Activated gamma-delta T cell treated with anti-CD3 and anti-CD28 coated beads, Interleukin-2, amount 50 U/mL, for 16 hours (primary cell): ENCODE measurements around the gene PLEKHM1.
A peak's percentile ranks its signal among the peaks of the same experiment; 100 is the strongest.
"Not testable (repeated sequence)": the region's sequence is repeated elsewhere in the genome, so short reads cannot be mapped to it uniquely, and the experiment has no call there.

Experiments
- DNase-seq: peaks from one replicate; pipeline ENCODE4 v3.0.0-alpha.2; 2020; ENCODE audit warnings: low read depth

The PLEKHM1 gene

GRCh38 chr17:45490615-45491433 lies at the start of gene PLEKHM1:
Gene PLEKHM1 (minus strand): TSS chr17:45490721. CDS start chr17:45482484, 8,237 bp downstream.
- DNase-seq, result peak; percentile 75

GRCh38 chr17:45538168-45538567 lies 47.6 kb upstream of the PLEKHM1 start:
- DNase-seq, result not testable (repeated sequence)

- DNase-seq, result not testable (repeated sequence)
Measured at GRCh38 chr17:45506072-45506471, 15.6 kb upstream of the PLEKHM1 start.

- DNase-seq, result not testable (repeated sequence)
Measured at GRCh38 chr17:45505183-45505582, 14.7 kb upstream of the PLEKHM1 start.

GRCh38 chr17:45501092-45501707 lies 10.7 kb upstream of the PLEKHM1 start:
- not testable (repeated sequence) for DNase-seq

- DNase-seq, result not testable (repeated sequence)
Measured at GRCh38 chr17:45500478-45500877, 10.0 kb upstream of the PLEKHM1 start.

- DNase-seq, result not testable (repeated sequence)
Measured at GRCh38 chr17:45499208-45499607, 8.7 kb upstream of the PLEKHM1 start.

GRCh38 chr17:45498377-45498776 lies 7.9 kb upstream of the PLEKHM1 start:
- DNase-seq, result not testable (repeated sequence)

- not testable (repeated sequence) for DNase-seq
Measured at GRCh38 chr17:45497449-45497848, 6.9 kb upstream of the PLEKHM1 start.

- DNase-seq, result not testable (repeated sequence)
Measured at GRCh38 chr17:45496507-45496906, 6.0 kb upstream of the PLEKHM1 start.

GRCh38 chr17:45494556-45494955 lies 4.0 kb upstream of the PLEKHM1 start:
- not testable (repeated sequence) for DNase-seq

GRCh38 chr17:45492156-45492555 lies 1.6 kb upstream of the PLEKHM1 start:
- DNase-seq, result not testable (repeated sequence)

- not testable (repeated sequence) for DNase-seq
Measured at GRCh38 chr17:45490198-45490597, 323 bp downstream of the PLEKHM1 start.

- DNase-seq, result not testable (repeated sequence)
Measured at GRCh38 chr17:45487704-45488103, 2.8 kb downstream of the PLEKHM1 start.

GRCh38 chr17:45483591-45484216 lies 6.8 kb downstream of the PLEKHM1 start:
- not testable (repeated sequence) for DNase-seq

GRCh38 chr17:45483177-45483576 lies 7.3 kb downstream of the PLEKHM1 start:
- DNase-seq, result not testable (repeated sequence)

- DNase-seq, result not testable (repeated sequence)
Measured at GRCh38 chr17:45482317-45482716, 8.2 kb downstream of the PLEKHM1 start.

GRCh38 chr17:45475436-45475835 lies 15.1 kb downstream of the PLEKHM1 start:
- DNase-seq, result not testable (repeated sequence)

- not testable (repeated sequence) for DNase-seq
Measured at GRCh38 chr17:45472249-45472648, 18.3 kb downstream of the PLEKHM1 start.

- not testable (repeated sequence) for DNase-seq
Measured at GRCh38 chr17:45469204-45469563, 21.3 kb downstream of the PLEKHM1 start.

GRCh38 chr17:45468293-45469203 lies 22.0 kb downstream of the PLEKHM1 start:
- DNase-seq, result not testable (repeated sequence)
